GM15510 (cell line): ENCODE results near the gene CYTH3.

ENCODE experiments used
- POLR2A ChIP-seq: IDR thresholded peaks from 3 replicates; pipeline ENCODE4 v1.6.1; 2011; ENCODE audit warnings: borderline replicate concordance; ENCODE audit not compliant: insufficient read length; ENCODE audit errors: extremely low read depth

Gene CYTH3

GRCh38 chr7:6284461-6285360 lies 12.3 kb upstream of the CYTH3 start:
- TF ChIP-seq POLR2A: no peak

GRCh38 chr7:6284055-6284400 lies 11.6 kb upstream of the CYTH3 start:
- no peak for TF ChIP-seq POLR2A

GRCh38 chr7:6279937-6280336 lies 7.5 kb upstream of the CYTH3 start:
- no peak for TF ChIP-seq POLR2A

GRCh38 chr7:6279341-6279740 lies 6.9 kb upstream of the CYTH3 start:
- TF ChIP-seq POLR2A: no peak

- no peak for TF ChIP-seq POLR2A
These were observed 6.4 kb upstream of the CYTH3 start for GRCh38 chr7:6278749-6279310.

- TF ChIP-seq POLR2A: no peak
These were observed 5.1 kb upstream of the CYTH3 start for GRCh38 chr7:6277476-6277875.

- no peak for TF ChIP-seq POLR2A
These were observed 4.5 kb upstream of the CYTH3 start for GRCh38 chr7:6276911-6277408.

GRCh38 chr7:6274743-6275142 lies 2.3 kb upstream of the CYTH3 start:
- TF ChIP-seq POLR2A: no peak

GRCh38 chr7:6273917-6274630 lies 1.6 kb upstream of the CYTH3 start:
- TF ChIP-seq POLR2A: no peak

- no peak for TF ChIP-seq POLR2A
These were observed 985 bp upstream of the CYTH3 start for GRCh38 chr7:6273380-6273837.

- no peak for TF ChIP-seq POLR2A
These were observed 557 bp downstream of the CYTH3 start for GRCh38 chr7:6271694-6272440.

GRCh38 chr7:6271060-6271658 lies 1.3 kb downstream of the CYTH3 start:
- no peak for TF ChIP-seq POLR2A

- TF ChIP-seq POLR2A: no peak
These were observed 2.9 kb downstream of the CYTH3 start for GRCh38 chr7:6269527-6269926.

- no peak for TF ChIP-seq POLR2A
These were observed 3.5 kb downstream of the CYTH3 start for GRCh38 chr7:6268907-6269306.
